Nephron (organoid): ENCODE measurements around the gene CCDC74B.
"Not testable (repeated sequence)": the region's sequence is repeated elsewhere in the genome, so short reads cannot be mapped to it uniquely, and the experiment has no call there.

Experiments used
- H3K27ac Mint-ChIP-seq, 3 experiments: 2 replicates each; pipeline ENCODE4 v1.8.0; 2020; ENCODE audit warnings: mixed read lengths in 3 of 3, mild to moderate bottlenecking in 2 of 3, moderate library complexity in 1 of 3
- H3K27me3 Mint-ChIP-seq: 2 replicates; pipeline ENCODE4 v1.8.0; 2021; ENCODE audit warnings: low read depth, mild to moderate bottlenecking, moderate library complexity, mixed read lengths
- H3K36me3 Mint-ChIP-seq: 2 replicates; pipeline ENCODE4 v1.8.0; 2020; ENCODE audit warnings: low read depth, mixed read lengths
- H3K4me1 Mint-ChIP-seq: 2 replicates; pipeline ENCODE4 v1.8.0; 2020; ENCODE audit warnings: mixed read lengths
- H3K4me3 Mint-ChIP-seq, 3 experiments: 2 replicates each; pipeline ENCODE4 v1.8.0; 2020; ENCODE audit warnings: mild to moderate bottlenecking in 3 of 3, mixed read lengths in 3 of 3, moderate library complexity in 2 of 3
- H3K9me3 Mint-ChIP-seq: 2 replicates; pipeline ENCODE4 v1.8.0; 2020; ENCODE audit warnings: mixed read lengths
- TF ChIP-seq, protein P1 (sequence below), 3 experiments: fragments of 200-600 bp; sonication (generic); IDR thresholded peaks; one replicate each; pipeline ENCODE4 v1.5.0; 2021; ENCODE audit warnings: antibody characterized with exemption in 3 of 3; ENCODE audit not compliant: unreplicated experiment in 3 of 3

Gene CCDC74B

DNA sequence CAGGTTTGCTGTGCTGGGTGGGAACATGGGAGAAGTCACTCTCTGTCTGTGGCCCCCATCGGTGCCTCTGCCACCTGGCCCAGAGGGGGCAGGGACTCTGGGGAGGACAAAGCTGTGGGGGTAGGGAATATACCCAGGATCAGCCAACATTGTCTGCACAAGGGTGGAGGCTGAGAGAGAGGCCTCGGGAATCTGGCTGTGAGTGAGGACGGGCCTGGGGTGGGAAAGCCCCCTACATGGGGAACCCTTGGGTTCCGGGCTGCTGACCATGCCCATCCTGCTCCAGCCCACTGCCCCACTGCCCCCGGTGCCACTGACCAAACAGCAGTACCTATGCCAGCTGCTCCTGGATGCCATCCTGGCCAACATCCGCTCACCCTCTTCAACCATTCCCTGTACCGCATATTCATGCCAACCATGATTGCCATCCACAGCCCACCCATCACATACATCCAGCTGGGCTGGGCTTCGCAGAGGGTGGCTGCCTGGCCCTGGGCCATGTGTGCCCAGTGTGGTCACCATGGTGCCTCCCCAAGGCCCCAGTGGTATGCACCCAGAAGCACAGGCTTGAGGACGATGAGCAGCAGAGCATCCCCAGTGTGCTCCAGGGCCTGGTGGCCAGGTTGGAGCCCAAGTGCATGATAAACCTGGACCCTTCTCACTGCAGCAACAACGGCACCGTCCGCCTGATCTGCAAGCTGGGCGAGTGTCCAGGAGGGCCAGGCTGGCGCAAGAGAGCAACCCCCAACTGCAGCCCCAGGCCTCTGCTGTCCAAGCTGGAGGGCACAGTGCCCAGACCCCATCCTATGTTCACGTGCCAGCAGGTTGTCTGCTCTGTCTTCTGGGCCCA is 9.0 kb downstream of the CCDC74B start:
- Mint-ChIP-seq H3K27ac (no peak overlapping the region), H3K4me3 (no peak overlapping the region), H3K4me1 (peaks cover 11% of the 10 kb centered on the region), H3K36me3 (no peaks in the 10 kb centered on the region), H3K9me3 (no peaks in the 10 kb centered on the region), H3K27me3 (no peaks in the 10 kb centered on the region)
- TF ChIP-seq, protein P1, sequence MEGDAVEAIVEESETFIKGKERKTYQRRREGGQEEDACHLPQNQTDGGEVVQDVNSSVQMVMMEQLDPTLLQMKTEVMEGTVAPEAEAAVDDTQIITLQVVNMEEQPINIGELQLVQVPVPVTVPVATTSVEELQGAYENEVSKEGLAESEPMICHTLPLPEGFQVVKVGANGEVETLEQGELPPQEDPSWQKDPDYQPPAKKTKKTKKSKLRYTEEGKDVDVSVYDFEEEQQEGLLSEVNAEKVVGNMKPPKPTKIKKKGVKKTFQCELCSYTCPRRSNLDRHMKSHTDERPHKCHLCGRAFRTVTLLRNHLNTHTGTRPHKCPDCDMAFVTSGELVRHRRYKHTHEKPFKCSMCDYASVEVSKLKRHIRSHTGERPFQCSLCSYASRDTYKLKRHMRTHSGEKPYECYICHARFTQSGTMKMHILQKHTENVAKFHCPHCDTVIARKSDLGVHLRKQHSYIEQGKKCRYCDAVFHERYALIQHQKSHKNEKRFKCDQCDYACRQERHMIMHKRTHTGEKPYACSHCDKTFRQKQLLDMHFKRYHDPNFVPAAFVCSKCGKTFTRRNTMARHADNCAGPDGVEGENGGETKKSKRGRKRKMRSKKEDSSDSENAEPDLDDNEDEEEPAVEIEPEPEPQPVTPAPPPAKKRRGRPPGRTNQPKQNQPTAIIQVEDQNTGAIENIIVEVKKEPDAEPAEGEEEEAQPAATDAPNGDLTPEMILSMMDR (IDR thresholded peaks at IDR 0.05; ENCODE audit: unreplicated experiment in 3 of 3): no peak

DNA sequence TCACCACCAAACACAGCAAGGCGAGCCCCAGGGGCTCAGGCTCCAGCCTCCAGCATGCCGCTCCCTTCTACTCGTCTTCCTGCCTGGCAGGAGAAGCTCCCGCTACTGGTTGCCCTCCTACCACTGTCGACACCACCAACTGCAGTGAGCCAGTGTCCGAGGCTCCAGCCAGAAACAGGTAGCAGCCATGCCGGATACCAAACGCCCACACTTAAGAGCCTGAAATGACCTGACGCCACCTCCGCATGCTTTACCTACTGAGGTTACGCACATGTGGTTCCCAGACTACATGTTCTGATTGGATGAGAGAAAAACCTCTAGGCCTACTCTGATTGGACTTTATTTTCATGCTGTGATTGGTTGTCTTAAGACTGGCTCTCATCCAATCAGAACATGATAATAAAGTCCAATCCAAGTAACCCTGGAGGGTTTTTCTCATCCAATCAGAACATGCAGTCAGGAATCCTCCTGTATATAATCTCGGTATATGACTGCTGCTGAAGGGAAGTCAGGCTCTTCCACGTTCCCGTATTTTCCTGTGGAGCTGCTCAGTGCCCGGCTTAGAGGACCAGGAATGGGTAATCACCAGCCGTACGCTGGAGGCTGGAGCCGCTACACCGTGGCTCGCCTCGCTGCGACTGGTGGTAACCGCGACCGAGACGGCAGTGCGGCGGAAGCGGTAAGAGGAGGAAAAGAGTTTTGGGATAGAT is 15.6 kb downstream of the CCDC74B start, which contains the start of gene POTEF:
POTEF (minus strand) TSS at position 103 of the 710 bp plus-strand sequence. CDS start 8,707 bp downstream, outside the sequence.
- not testable (repeated sequence) for H3K4me1 Mint-ChIP-seq, H3K9me3 Mint-ChIP-seq, H3K27me3 Mint-ChIP-seq, H3K36me3 Mint-ChIP-seq
- Mint-ChIP-seq H3K27ac (peak within 1 kb of the TSS; percentile 96 to 100 (median 99)), H3K4me3 (peak within 1 kb of the TSS; percentile 100)

DNA sequence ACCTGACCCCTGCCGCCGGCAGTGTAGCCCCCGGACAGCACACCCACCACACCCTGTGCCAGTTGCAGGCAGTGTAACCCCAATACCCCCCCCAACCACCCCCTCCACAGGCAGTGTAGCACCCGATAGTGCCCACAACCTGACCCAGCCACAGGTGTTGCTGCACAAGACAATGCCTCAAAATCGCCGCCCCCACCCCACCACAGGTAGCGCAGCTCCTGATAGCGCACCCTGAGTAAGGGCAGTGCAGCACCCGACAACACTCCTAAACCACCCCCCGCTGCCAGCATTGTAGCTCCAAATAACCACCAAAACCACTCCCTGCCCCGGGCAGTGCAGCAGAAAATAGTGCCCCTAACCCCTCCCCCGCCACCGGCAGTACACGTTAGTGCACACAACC is 16.4 kb downstream of the CCDC74B start:
- H3K36me3 Mint-ChIP-seq, H3K9me3 Mint-ChIP-seq, H3K27me3 Mint-ChIP-seq, H3K4me1 Mint-ChIP-seq: not testable (repeated sequence)
- peak overlapping the region in 1 of 3 experiments; percentile 23 for H3K27ac Mint-ChIP-seq
- peak overlapping the region; percentile 100 for H3K4me3 Mint-ChIP-seq

DNA sequence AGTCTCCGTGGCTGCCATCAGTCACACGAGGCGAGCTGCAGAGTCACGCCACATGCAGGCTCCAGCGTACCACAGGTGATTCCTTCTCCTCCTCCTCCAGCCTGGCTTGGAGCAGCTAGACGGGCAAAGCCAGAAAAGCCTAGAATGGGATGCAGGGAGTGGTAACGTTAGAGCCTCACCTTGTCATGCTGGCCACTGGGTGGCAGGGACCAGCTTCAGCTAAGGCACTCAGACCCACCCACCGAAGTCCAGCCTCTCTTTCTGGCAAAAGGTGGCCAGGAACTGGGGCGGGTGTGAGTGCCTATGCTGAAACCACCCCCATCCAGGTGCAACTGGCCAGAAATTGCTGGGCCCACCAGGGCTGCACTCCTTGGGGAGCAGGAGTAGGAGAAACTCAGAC is 17.2 kb downstream of the CCDC74B start:
- not testable (repeated sequence) for H3K27ac Mint-ChIP-seq, H3K4me1 Mint-ChIP-seq, H3K27me3 Mint-ChIP-seq, H3K36me3 Mint-ChIP-seq, H3K9me3 Mint-ChIP-seq
- H3K4me3 Mint-ChIP-seq: peak overlapping the region; percentile 100

DNA sequence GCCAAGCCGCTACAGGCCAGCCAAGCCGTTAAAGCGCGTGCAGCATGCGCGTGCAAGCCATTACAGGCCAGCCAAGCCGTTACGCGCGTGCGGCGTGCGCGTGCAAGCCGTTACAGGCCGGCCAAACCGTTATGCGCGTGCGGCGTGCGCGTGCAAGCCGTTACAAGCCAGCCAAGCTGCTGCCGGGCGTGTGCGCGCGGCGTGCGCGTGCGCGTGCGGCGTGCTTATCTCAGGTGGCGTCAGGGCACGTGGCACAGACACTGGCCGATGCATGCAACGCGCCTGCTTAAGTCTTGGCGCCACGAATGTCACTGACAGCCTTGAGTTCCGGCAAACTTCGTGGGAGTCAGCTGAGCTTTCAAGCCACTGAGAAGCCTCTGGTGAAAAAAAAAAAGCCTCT is 24.0 kb downstream of the CCDC74B start:
- not testable (repeated sequence) for H3K27ac Mint-ChIP-seq, H3K4me3 Mint-ChIP-seq, H3K9me3 Mint-ChIP-seq, H3K27me3 Mint-ChIP-seq, H3K4me1 Mint-ChIP-seq, H3K36me3 Mint-ChIP-seq

DNA sequence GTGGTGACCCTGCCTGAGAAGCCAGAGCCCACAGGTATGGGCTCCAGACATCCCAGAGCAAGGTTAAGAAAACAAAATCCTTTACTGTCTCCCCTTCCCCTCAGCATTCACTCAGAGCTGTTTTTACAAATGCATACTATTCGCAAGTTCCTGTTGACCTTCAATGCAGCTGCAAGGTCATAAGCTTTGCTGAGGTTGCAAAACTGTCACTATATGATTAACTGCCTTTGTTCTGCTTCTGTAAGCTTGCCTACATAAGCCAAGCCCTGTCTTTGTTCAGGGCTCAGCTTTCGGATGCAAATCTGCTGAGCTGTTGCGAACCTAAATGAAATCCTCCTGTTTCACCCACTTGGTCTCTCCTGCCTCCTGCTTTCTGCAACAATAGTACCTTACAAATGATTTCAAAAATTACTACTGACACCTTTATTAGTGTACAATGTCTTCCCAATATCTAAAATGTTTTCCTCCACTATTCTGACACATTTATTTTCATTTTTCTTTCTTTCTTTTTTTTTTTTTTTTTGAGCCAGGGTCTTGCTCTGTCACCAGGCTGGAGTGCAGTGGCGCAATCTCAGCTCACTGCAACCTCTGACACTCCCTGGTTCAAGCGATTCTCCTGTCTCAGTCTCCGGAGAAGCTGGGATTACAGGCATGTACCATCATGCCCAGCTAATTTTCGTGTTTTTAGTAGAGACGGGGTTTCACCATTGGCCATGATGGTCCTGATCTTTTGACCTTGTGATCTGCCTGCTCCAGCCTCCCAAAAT is 42.1 kb downstream of the CCDC74B start:
- H3K27me3 Mint-ChIP-seq, H3K36me3 Mint-ChIP-seq, H3K9me3 Mint-ChIP-seq, H3K4me1 Mint-ChIP-seq: not testable (repeated sequence)
- Mint-ChIP-seq H3K4me3 (peak overlapping the region in 1 of 3 experiments; percentile 40), H3K27ac (peak overlapping the region; percentile 71 to 97 (median 97))
